Stimulated activated CD4-positive, alpha-beta T cell treated with anti-CD3 and anti-CD28 coated beads, Interleukin-12 subunit alpha, Interleukin-12 subunit beta, amount 100 ng/mL, for 4 hours (primary cell): Measurements from ENCODE around the gene ZNF654.
A peak's percentile ranks its signal among the peaks of the same experiment; 100 is the strongest.
"Not testable (repeated sequence)": the region's sequence is repeated elsewhere in the genome, so short reads cannot be mapped to it uniquely, and the experiment has no call there.

Experiments used
- DNase-seq: peaks from one replicate; pipeline ENCODE4 v3.0.0-alpha.2; 2020

The ZNF654 gene

GRCh38 chr3:88058581-88059379 is at the start of gene ZNF654, which contains the start of gene CGGBP1:
Gene ZNF654, plus strand, starts transcription at chr3:88059255. Its CDS starts 65 bp downstream, at chr3:88059320.
Gene CGGBP1, minus strand, starts transcription at chr3:88059005. Its CDS starts 3,029 bp downstream, at chr3:88055976.
- DNase-seq: peak; percentile 97

- DNase-seq: no peak
Observed at GRCh38 chr3:88010810-88011209, 48.2 kb upstream of the ZNF654 start.

- no peak for DNase-seq
Observed at GRCh38 chr3:88013592-88013991, 45.5 kb upstream of the ZNF654 start.

- not testable (repeated sequence) for DNase-seq
Observed at GRCh38 chr3:88015656-88016055, 43.4 kb upstream of the ZNF654 start.

- no peak for DNase-seq
Observed at GRCh38 chr3:88019024-88019423, 40.0 kb upstream of the ZNF654 start.

- no peak for DNase-seq
Observed at GRCh38 chr3:88025001-88025552, 34.0 kb upstream of the ZNF654 start.

GRCh38 chr3:88028876-88029275 is 30.2 kb upstream of the ZNF654 start:
- DNase-seq: no peak

GRCh38 chr3:88030210-88030609 is 28.8 kb upstream of the ZNF654 start:
- DNase-seq: no peak

- no peak for DNase-seq
Observed at GRCh38 chr3:88031642-88032077, 27.4 kb upstream of the ZNF654 start.

- DNase-seq: no peak
Observed at GRCh38 chr3:88032245-88032644, 26.8 kb upstream of the ZNF654 start.

GRCh38 chr3:88033079-88033478 is 26.0 kb upstream of the ZNF654 start:
- DNase-seq: no peak

- no peak for DNase-seq
Observed at GRCh38 chr3:88033808-88034207, 25.2 kb upstream of the ZNF654 start.

GRCh38 chr3:88034491-88035275 is 24.4 kb upstream of the ZNF654 start:
- no peak for DNase-seq

GRCh38 chr3:88036221-88036620 is 22.8 kb upstream of the ZNF654 start:
- no peak for DNase-seq

- DNase-seq: no peak
Observed at GRCh38 chr3:88038566-88038965, 20.5 kb upstream of the ZNF654 start.

GRCh38 chr3:88040529-88040928 is 18.5 kb upstream of the ZNF654 start:
- no peak for DNase-seq

- no peak for DNase-seq
Observed at GRCh38 chr3:88041005-88041404, 18.1 kb upstream of the ZNF654 start.

- no peak for DNase-seq
Observed at GRCh38 chr3:88044411-88044810, 14.6 kb upstream of the ZNF654 start.

GRCh38 chr3:88046766-88047165 is 12.3 kb upstream of the ZNF654 start:
- no peak for DNase-seq

GRCh38 chr3:88057630-88058305 is 1.3 kb upstream of the ZNF654 start:
- no peak for DNase-seq

GRCh38 chr3:88058306-88058580 is 812 bp upstream of the ZNF654 start:
- DNase-seq: no peak

GRCh38 chr3:88059380-88060170 is 520 bp downstream of the ZNF654 start:
- DNase-seq: peak; percentile 1
